CD14-positive monocyte (primary cell): ENCODE data around the gene RAB18. TPM values are rescaled to one million over a fixed set of nuclear protein-coding genes. Genes with fewer than 3 reads are reported as not detected.

ENCODE experiments used
- DNase-seq, 3 donors: peaks; one replicate each; pipeline ENCODE4 v3.0.0-alpha.2; 2011 to 2022
- H2AFZ ChIP-seq: 2 replicates; pipeline ENCODE4 v1.6.0; 2012; ENCODE audit warnings: mild to moderate bottlenecking, low read depth, low read length, inconsistent platforms; ENCODE audit not compliant: insufficient read depth, poor library complexity, severe bottlenecking
- H3K27ac ChIP-seq, 2 donors: 1 replicate in 1 of 2; 2 replicates in 1 of 2; pipeline ENCODE4 v1.5.1; 2012 to 2013; ENCODE audit warnings: low read length in 2 of 2, control low read depth in 1 of 2, inconsistent platforms in 1 of 2, low read depth in 1 of 2, mild to moderate bottlenecking in 1 of 2
- H3K27me3 ChIP-seq, 2 donors: one replicate each; pipeline versions ENCODE4 v1.6.0 to v1.6.1; 2011 to 2013; ENCODE audit warnings: low read length in 2 of 2; ENCODE audit not compliant: control insufficient read depth in 2 of 2, insufficient read depth in 2 of 2
- H3K36me3 ChIP-seq, 2 donors: replicated peaks in 1 of 2; 1 replicate in 1 of 2; 2 replicates in 1 of 2; pipeline versions ENCODE4 v1.5.1 to v1.6.1; 2012 to 2013; ENCODE audit warnings: low read length in 2 of 2, control low read depth in 1 of 2, inconsistent platforms in 1 of 2, mild to moderate bottlenecking in 1 of 2; ENCODE audit not compliant: insufficient read depth in 2 of 2, control insufficient read depth in 1 of 2
- H3K4me1 ChIP-seq, 2 donors: 1 replicate in 1 of 2; 2 replicates in 1 of 2; pipeline versions ENCODE4 v1.5.1 to v1.6.1; 2012 to 2013; ENCODE audit warnings: low read length in 2 of 2, control low read depth in 1 of 2, inconsistent platforms in 1 of 2, mild to moderate bottlenecking in 1 of 2, moderate library complexity in 1 of 2; ENCODE audit not compliant: insufficient read depth in 2 of 2, control insufficient read depth in 1 of 2
- H3K4me2 ChIP-seq: replicated peaks from 2 replicates; pipeline ENCODE3; 2012; ENCODE audit warnings: low read length, moderate library complexity, mild to moderate bottlenecking; ENCODE audit not compliant: poor library complexity, severe bottlenecking; ENCODE audit errors: extremely low read depth
- H3K4me3 ChIP-seq, 3 experiments: fragments of 200-600 bp in 1 of 3; sonication (generic) in 1 of 3; replicated peaks in 1 of 3; 1 replicate in 2 of 3; 2 replicates in 1 of 3; pipeline ENCODE4 v1.5.1; 2011 to 2013; ENCODE audit warnings: low read length in 3 of 3, mild to moderate bottlenecking in 3 of 3, control low read depth in 2 of 3, low read depth in 2 of 3, inconsistent platforms in 1 of 3, moderate library complexity in 1 of 3
- H3K79me2 ChIP-seq: 2 replicates; pipeline ENCODE4 v1.6.0; 2012; ENCODE audit warnings: mild to moderate bottlenecking, control low read depth, inconsistent platforms, low read length, moderate library complexity; ENCODE audit not compliant: insufficient read depth
- H3K9ac ChIP-seq: 2 replicates; pipeline ENCODE4 v1.6.0; 2017; ENCODE audit warnings: low read length, mild to moderate bottlenecking; ENCODE audit not compliant: insufficient read depth, poor library complexity, severe bottlenecking
- H3K9me3 ChIP-seq, 2 donors: replicated peaks in 1 of 2; 1 replicate in 1 of 2; 2 replicates in 1 of 2; pipeline versions ENCODE4 v1.5.1 to v1.6.1; 2012 to 2013; ENCODE audit warnings: low read length in 2 of 2, control low read depth in 1 of 2; ENCODE audit not compliant: control insufficient read depth in 1 of 2, insufficient read depth in 1 of 2
- H4K20me1 ChIP-seq: 2 replicates; pipeline ENCODE4 v1.6.0; 2012; ENCODE audit warnings: mild to moderate bottlenecking, low read length, control low read depth, moderate library complexity; ENCODE audit not compliant: insufficient read depth
- H3K27ac Mint-ChIP-seq, 7 donors: one replicate each; pipeline ENCODE4 v1.8.0; 2020; ENCODE audit warnings: mild to moderate bottlenecking in 7 of 7, mixed read lengths in 7 of 7, moderate library complexity in 6 of 7, inconsistent platforms in 2 of 7
- H3K27me3 Mint-ChIP-seq, 3 donors: one replicate each; pipeline ENCODE4 v1.8.0; 2021 to 2022; ENCODE audit warnings: low read depth in 3 of 3, mild to moderate bottlenecking in 3 of 3, mixed read lengths in 3 of 3, moderate library complexity in 3 of 3, inconsistent platforms in 1 of 3
- H3K36me3 Mint-ChIP-seq, 2 donors: one replicate each; pipeline ENCODE4 v1.8.0; 2020; ENCODE audit warnings: mixed read lengths in 2 of 2, inconsistent platforms in 1 of 2, mild to moderate bottlenecking in 1 of 2
- H3K4me1 Mint-ChIP-seq: one replicate; pipeline ENCODE4 v1.8.0; 2020; ENCODE audit warnings: mild to moderate bottlenecking, mixed read lengths
- H3K4me3 Mint-ChIP-seq, 2 donors: one replicate each; pipeline ENCODE4 v1.8.0; 2020; ENCODE audit warnings: mild to moderate bottlenecking in 2 of 2, mixed read lengths in 2 of 2, moderate library complexity in 1 of 2
- H3K9me3 Mint-ChIP-seq, 7 donors: one replicate each; pipeline ENCODE4 v1.8.0; 2020 to 2022; ENCODE audit warnings: mixed read lengths in 7 of 7, mild to moderate bottlenecking in 6 of 7, moderate library complexity in 6 of 7, inconsistent platforms in 2 of 7
- WGBS: methylation state at CpG from one replicate; pipeline ENCODE4 v1.1.5; 2013; ENCODE audit warnings: missing lambda C conversion rate; ENCODE audit not compliant: insufficient coverage; 5-methylcytosine and 5-hydroxymethylcytosine counted together
- intact Hi-C, 2 donors: fragments of 100-400 bp; cut with micrococcal nuclease; formaldehyde crosslinking; loops; one replicate each; pipeline versions ENCODE4 v1.15.0 to v1.15.1; 2023
- polyA plus RNA-seq, 3 donors: library from polyadenylated mRNA; depleted of rRNA in 1 of 3; unstranded in 2 of 3; stranded (reverse) in 1 of 3; fragments of 300-500 nt in 2 of 3; fragments of >200 nt in 1 of 3; fragmentation: Illumina TruSeq in 2 of 3; gene quantifications; 1 replicate in 2 of 3; 2 replicates in 1 of 3; pipeline ENCODE4 v1.2.3, GENCODE V29; 2012 to 2021
- TF ChIP-seq, protein P1 (sequence below): fragments of 200-600 bp; IDR thresholded peaks from one replicate; pipeline ENCODE4 v1.8.0; 2022; ENCODE audit warnings: antibody characterized with exemption, mild to moderate bottlenecking

Gene RAB18
- polyA plus RNA-seq, 3 donors, result 22.1 to 133 (median 117) TPM

DNA sequence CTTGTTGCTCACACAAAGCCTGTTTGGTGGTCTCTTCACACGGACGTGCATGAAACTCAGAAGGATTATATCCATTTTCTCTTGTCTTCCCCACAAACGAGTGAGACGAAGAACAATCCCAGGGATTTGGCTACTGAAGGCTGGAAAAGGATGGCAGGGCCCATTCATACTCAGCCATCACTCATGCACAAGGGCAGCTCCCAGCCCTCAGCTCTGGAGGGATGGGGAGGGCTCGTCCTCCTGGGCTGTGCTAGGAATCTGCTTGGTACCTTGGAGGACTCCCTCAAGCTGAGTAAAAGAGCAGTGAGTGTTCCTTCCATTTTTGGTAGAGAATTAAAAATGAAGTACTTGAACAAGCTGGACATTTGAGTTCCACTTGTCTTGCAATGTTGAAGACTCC lies 33.2 kb upstream of the RAB18 start:
- no CpG with 5 or more reads among the region's 5 CpGs for WGBS

DNA sequence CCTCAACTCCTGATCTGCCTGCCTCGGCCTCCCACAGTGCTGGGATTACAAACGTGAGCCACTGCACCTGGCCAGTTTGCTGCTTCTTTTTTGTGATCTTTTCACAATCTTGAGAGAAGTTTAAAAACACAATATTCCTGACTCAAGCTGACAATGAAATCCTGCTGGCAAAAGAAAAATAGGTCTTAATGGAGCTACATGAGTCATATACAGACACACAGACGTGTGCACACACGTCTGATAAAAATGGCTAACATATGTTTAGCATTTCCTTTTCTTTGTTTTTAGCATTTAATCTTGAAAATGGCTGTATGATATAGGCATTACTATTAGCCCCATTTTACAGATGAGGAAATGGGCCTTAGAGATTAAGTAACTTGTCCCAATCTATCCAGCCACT lies 29.4 kb upstream of the RAB18 start:
- Histone ChIP-seq H3K4me3 (no peak overlapping the region), H3K9ac (no peak overlapping the region), H3K4me1 (no peaks in the 10 kb centered on the region), H3K27me3 (no peaks in the 10 kb centered on the region), H3K9me3 (no peaks in the 10 kb centered on the region), H4K20me1 (no peaks in the 10 kb centered on the region), H3K4me2 (no peak overlapping the region), H2AFZ (no peak overlapping the region), H3K27ac (no peak overlapping the region), H3K79me2 (no peaks in the 10 kb centered on the region), H3K36me3 (no peaks in the 10 kb centered on the region)
- Mint-ChIP-seq H3K4me3 (no peak overlapping the region), H3K4me1 (no peaks in the 10 kb centered on the region), H3K27ac (no peak overlapping the region), H3K36me3 (no peaks in the 10 kb centered on the region), H3K9me3 (peaks cover 0 to 5% (median 0%) of the 10 kb centered on the region in 7 donors), H3K27me3 (peaks cover 0 to 2% (median 2%) of the 10 kb centered on the region in 3 donors)
- no peak for DNase-seq
- intact Hi-C loops, result no loop called here
- 82% methylated on average over 2 of the region's 4 CpGs for WGBS
- TF ChIP-seq, protein P1, sequence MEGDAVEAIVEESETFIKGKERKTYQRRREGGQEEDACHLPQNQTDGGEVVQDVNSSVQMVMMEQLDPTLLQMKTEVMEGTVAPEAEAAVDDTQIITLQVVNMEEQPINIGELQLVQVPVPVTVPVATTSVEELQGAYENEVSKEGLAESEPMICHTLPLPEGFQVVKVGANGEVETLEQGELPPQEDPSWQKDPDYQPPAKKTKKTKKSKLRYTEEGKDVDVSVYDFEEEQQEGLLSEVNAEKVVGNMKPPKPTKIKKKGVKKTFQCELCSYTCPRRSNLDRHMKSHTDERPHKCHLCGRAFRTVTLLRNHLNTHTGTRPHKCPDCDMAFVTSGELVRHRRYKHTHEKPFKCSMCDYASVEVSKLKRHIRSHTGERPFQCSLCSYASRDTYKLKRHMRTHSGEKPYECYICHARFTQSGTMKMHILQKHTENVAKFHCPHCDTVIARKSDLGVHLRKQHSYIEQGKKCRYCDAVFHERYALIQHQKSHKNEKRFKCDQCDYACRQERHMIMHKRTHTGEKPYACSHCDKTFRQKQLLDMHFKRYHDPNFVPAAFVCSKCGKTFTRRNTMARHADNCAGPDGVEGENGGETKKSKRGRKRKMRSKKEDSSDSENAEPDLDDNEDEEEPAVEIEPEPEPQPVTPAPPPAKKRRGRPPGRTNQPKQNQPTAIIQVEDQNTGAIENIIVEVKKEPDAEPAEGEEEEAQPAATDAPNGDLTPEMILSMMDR, result no peak

More for the DNA sequence above, 33.2 kb upstream of the RAB18 start:
- Histone ChIP-seq H3K27me3 (no peaks in the 10 kb centered on the region), H3K36me3 (no peaks in the 10 kb centered on the region), H4K20me1 (no peaks in the 10 kb centered on the region), H3K4me2 (no peak overlapping the region), H3K9me3 (no peaks in the 10 kb centered on the region), H3K27ac (no peak overlapping the region), H3K4me1 (peaks cover 2 to 4% of the 10 kb centered on the region in 2 donors), H3K9ac (no peak overlapping the region), H2AFZ (no peak overlapping the region), H3K79me2 (no peaks in the 10 kb centered on the region), H3K4me3 (no peak overlapping the region)
- no peak for DNase-seq
- Mint-ChIP-seq H3K4me1 (peaks cover 9% of the 10 kb centered on the region), H3K36me3 (no peaks in the 10 kb centered on the region), H3K27ac (no peak overlapping the region), H3K27me3 (peaks cover 0 to 2% (median 2%) of the 10 kb centered on the region in 3 donors), H3K9me3 (peaks cover 0 to 2% (median 0%) of the 10 kb centered on the region in 7 donors), H3K4me3 (no peak overlapping the region)
- intact Hi-C loops, result no loop called here
- TF ChIP-seq, protein P1, result no peak
